ENCODE results near the gene EMC10.

Gene EMC10

GRCh38 chr19:50537769-50538230 lies 61.5 kb downstream of the EMC10 start:
- peak; percentile 68 for FAIRE-seq
- peak; percentile 76 for DNase-seq (ENCODE audit: insufficient read length, low spot score)

Measured in GM19239 (cell line).